HepG2 (cell line): Measurements from ENCODE around the gene RAB8A. TPM values are rescaled to one million over a fixed set of nuclear protein-coding genes. Genes with fewer than 3 reads are reported as not detected.

Experiments used
- ADNP ChIP-seq: sonication (generic); formaldehyde crosslinking; IDR thresholded peaks from 2 replicates; pipeline ENCODE4 v1.4.0; 2020; ENCODE audit warnings: missing genetic modification reagents
- ATF7-NPFF ChIP-seq: sonication (generic); formaldehyde crosslinking; IDR thresholded peaks from 2 replicates; pipeline ENCODE4 v1.8.1; 2023; ENCODE audit warnings: mild to moderate bottlenecking, low read depth, missing genetic modification reagents, moderate library complexity
- EED ChIP-seq: sonication (generic); formaldehyde crosslinking; IDR thresholded peaks from 2 replicates; pipeline ENCODE4 v1.5.0; 2020; ENCODE audit warnings: mild to moderate bottlenecking, missing genetic modification reagents
- FOXO4 ChIP-seq: sonication (generic); formaldehyde crosslinking; conservative IDR thresholded peaks from 2 replicates; pipeline ENCODE4 v1.8.1; 2023; ENCODE audit warnings: missing genetic modification reagents
- HNF4A ChIP-seq: sonication (generic); formaldehyde crosslinking; IDR thresholded peaks from 2 replicates; pipeline ENCODE4 v1.4.0; 2020; ENCODE audit warnings: missing genetic modification reagents
- KAT7 ChIP-seq: IDR thresholded peaks from 2 replicates; pipeline ENCODE4 v1.6.1; 2018; ENCODE audit warnings: borderline replicate concordance, missing compliant biosample characterization
- KDM1A ChIP-seq: IDR thresholded peaks from 2 replicates; pipeline ENCODE4 v1.6.1; 2016; ENCODE audit warnings: missing compliant biosample characterization
- KDM5A ChIP-seq: fragments of 200-600 bp; sonication (generic); IDR thresholded peaks from 2 replicates; pipeline ENCODE4 v1.7.0; 2018; ENCODE audit warnings: antibody characterized with exemption, mild to moderate bottlenecking, low read length, borderline replicate concordance
- LBX2 ChIP-seq: sonication (generic); formaldehyde crosslinking; IDR thresholded peaks from 2 replicates; pipeline ENCODE4 v1.5.0; 2020; ENCODE audit warnings: missing genetic modification reagents, mild to moderate bottlenecking, borderline replicate concordance
- POLR2A ChIP-seq, 2 experiments: IDR thresholded peaks; 2 replicates each; pipeline ENCODE4 v1.6.1; 2011; ENCODE audit warnings: low read depth in 2 of 2, low read length in 2 of 2, mild to moderate bottlenecking in 1 of 2, moderate library complexity in 1 of 2; ENCODE audit not compliant: insufficient read depth in 1 of 2
- SNAPC5 ChIP-seq: sonication (generic); formaldehyde crosslinking; IDR thresholded peaks from 2 replicates; pipeline ENCODE4 v1.8.1; 2023; ENCODE audit warnings: mild to moderate bottlenecking, missing genetic modification reagents, borderline replicate concordance
- SOX6 ChIP-seq, 2 experiments: fragments of 450-650 bp in 1 of 2; sonication (generic) in 1 of 2; formaldehyde crosslinking in 1 of 2; IDR thresholded peaks; 2 replicates each; pipeline versions ENCODE4 v1.4.0 to v1.6.1; 2017 to 2020; ENCODE audit warnings: antibody characterized with exemption in 1 of 2, mild to moderate bottlenecking in 1 of 2, missing genetic modification reagents in 1 of 2
- TFAP4 ChIP-seq: sonication (generic); IDR thresholded peaks from 2 replicates; pipeline ENCODE4 v1.6.1; 2016; ENCODE audit warnings: low read depth, borderline replicate concordance
- TFDP1 ChIP-seq: IDR thresholded peaks from 2 replicates; pipeline ENCODE4 v1.6.1; 2016; ENCODE audit warnings: missing compliant biosample characterization, missing genetic modification reagents, borderline replicate concordance
- ZBTB46 ChIP-seq: sonication (generic); formaldehyde crosslinking; IDR thresholded peaks from 2 replicates; pipeline ENCODE4 v1.4.0; 2020; ENCODE audit warnings: mild to moderate bottlenecking, missing genetic modification reagents, borderline replicate concordance
- ZFP36 ChIP-seq: fragments of 150-350 bp; IDR thresholded peaks from 2 replicates; pipeline ENCODE4 v1.6.1; 2018; ENCODE audit warnings: borderline replicate concordance, low read length, low read depth; ENCODE audit not compliant: partially characterized antibody
- ZKSCAN1 ChIP-seq: fragments of 150-350 bp; IDR thresholded peaks from 2 replicates; pipeline ENCODE4 v1.6.1; 2014; ENCODE audit warnings: low read length
- ZNF414 ChIP-seq: sonication (generic); formaldehyde crosslinking; IDR thresholded peaks from 2 replicates; pipeline ENCODE4 v1.5.0; 2020; ENCODE audit warnings: missing genetic modification reagents
- ZNF564 ChIP-seq: sonication (generic); formaldehyde crosslinking; IDR thresholded peaks from 2 replicates; pipeline ENCODE4 v1.8.1; 2023; ENCODE audit warnings: mild to moderate bottlenecking, missing genetic modification reagents
- ZNF629 ChIP-seq: sonication (generic); formaldehyde crosslinking; conservative IDR thresholded peaks from 2 replicates; pipeline ENCODE4 v1.5.0; 2020; ENCODE audit warnings: missing genetic modification reagents
- ZNF709 ChIP-seq: sonication (generic); formaldehyde crosslinking; IDR thresholded peaks from 2 replicates; pipeline ENCODE4 v1.5.0; 2020; ENCODE audit warnings: mild to moderate bottlenecking, missing genetic modification reagents
- ZNF713 ChIP-seq: sonication (generic); formaldehyde crosslinking; IDR thresholded peaks from 2 replicates; pipeline ENCODE4 v1.4.0; 2020; ENCODE audit warnings: mild to moderate bottlenecking, missing genetic modification reagents
- ZNF772 ChIP-seq: sonication (generic); formaldehyde crosslinking; IDR thresholded peaks from 2 replicates; pipeline ENCODE4 v1.5.0; 2020; ENCODE audit warnings: mild to moderate bottlenecking, missing genetic modification reagents
- polyA plus RNA-seq, 8 experiments: library from polyadenylated mRNA; depleted of rRNA in 3 of 8; stranded (reverse) in 7 of 8; unstranded in 1 of 8; fragments of >200 nt; fragmentation: Illumina TruSeq in 4 of 8; extraction: Trizol in 4 of 8; gene quantifications; 2 replicates each; pipeline versions ENCODE4 v1.2.1 to v1.2.3, GENCODE V29; 2011 to 2016; ENCODE audit warnings: low read depth in 4 of 8, missing spikeins in 1 of 8, mixed read lengths in 1 of 8; ENCODE audit not compliant: insufficient read depth in 1 of 8
- total RNA-seq, 5 experiments: library from RNA; depleted of rRNA; stranded (reverse); fragments of >200 nt; fragmentation: Illumina TruSeq; extraction: Trizol; gene quantifications; 2 replicates each; pipeline ENCODE4 v1.2.3, GENCODE V29; 2016; ENCODE audit warnings: low read depth in 1 of 5

RAB8A gene
- total and polyA plus RNA-seq, 2 of the 13 experiments (the other 11 are each of a cell fraction or from before 2014, with no cell fraction given) = 36.7 to 45.0 TPM

GRCh38 chr19:16111909-16112752 lies 442 bp downstream of the RAB8A start (continued):
- TF ChIP-seq FOXO4 (CRISPR knock-in tag) = 0 out of 2 replicates have a peak, but pooled peaks have one; percentile 52
- TF ChIP-seq ATF7-NPFF (CRISPR knock-in tag) = peak; percentile 55; the same call in 1 of the 2 replicates
- TF ChIP-seq POLR2A (IDR thresholded peaks at IDR 0.05; ENCODE audit: insufficient read depth in 1 of 2, low read depth in 2 of 2, low read length in 2 of 2) = peak; percentile 62 to 73; a peak in 3 of 4 replicates
- TF ChIP-seq TFDP1 (CRISPR knock-in tag) = peak; percentile 37; the same call in 1 of the 2 replicates
- 0 out of 2 replicates have a peak, but pooled peaks have one; percentile 6 for TF ChIP-seq TFAP4
- peak; percentile 90; the same call in 1 of the 2 replicates for TF ChIP-seq ADNP (CRISPR knock-in tag)
- no peak for TF ChIP-seq ZNF713 (CRISPR knock-in tag)
- no peak for TF ChIP-seq LBX2 (CRISPR knock-in tag)
- 0 out of 2 replicates have a peak, but pooled peaks have one; percentile 44 for TF ChIP-seq ZNF772 (CRISPR knock-in tag)
- TF ChIP-seq HNF4A (CRISPR knock-in tag) = peak; percentile 50
- TF ChIP-seq ZNF709 (CRISPR knock-in tag) = no peak
- no peak for TF ChIP-seq KAT7 (CRISPR knock-in tag)
- peak; percentile 79 for TF ChIP-seq KDM1A (CRISPR knock-in tag)
- 0 out of 2 replicates have a peak, but pooled peaks have one; percentile 14 for TF ChIP-seq ZKSCAN1
- no peak for TF ChIP-seq ZNF414 (CRISPR knock-in tag)
- no peak for TF ChIP-seq ZBTB46 (CRISPR knock-in tag)
- no peak for TF ChIP-seq ZFP36
- TF ChIP-seq EED (CRISPR knock-in tag) = peak; percentile 75; the same call in 1 of the 2 replicates
- TF ChIP-seq ZNF629 = peak; percentile 99
- TF ChIP-seq SNAPC5 (CRISPR knock-in tag) = no peak
- TF ChIP-seq KDM5A = peak; percentile 71
- no peak for TF ChIP-seq SOX6 (IDR thresholded peaks at IDR 0.05)
- no peak for TF ChIP-seq SOX6 (CRISPR knock-in tag; IDR thresholded peaks at IDR 0.05)
- TF ChIP-seq ZNF564 (CRISPR knock-in tag) = no peak
